HG03135 (cell line): ENCODE measurements around the gene POLR2F.
"Not testable (repeated sequence)": the region's sequence is repeated elsewhere in the genome, so short reads cannot be mapped to it uniquely, and the experiment has no call there.

Source experiments
- ATAC-seq: cut with Tn5 transposase; IDR thresholded peaks from one replicate; pipeline ENCODE4 v1.9.1; 2021; ENCODE audit warnings: mild to moderate bottlenecking, moderate library complexity; ENCODE audit not compliant: unreplicated experiment

POLR2F gene

GRCh38 chr22:37925330-37925729 is 28.2 kb upstream of the POLR2F start:
- ATAC-seq: no peak

GRCh38 chr22:37925767-37926166 is 27.7 kb upstream of the POLR2F start:
- ATAC-seq: no peak

GRCh38 chr22:37926358-37926757 is 27.1 kb upstream of the POLR2F start:
- ATAC-seq: no peak

- no peak for ATAC-seq
These were observed 26.5 kb upstream of the POLR2F start for GRCh38 chr22:37926771-37927636.

- no peak for ATAC-seq
These were observed 25.9 kb upstream of the POLR2F start for GRCh38 chr22:37927637-37927936.

GRCh38 chr22:37929390-37929789 is 24.1 kb upstream of the POLR2F start:
- no peak for ATAC-seq

GRCh38 chr22:37930270-37930951 is 23.1 kb upstream of the POLR2F start:
- no peak for ATAC-seq

GRCh38 chr22:37930952-37931440 is 22.5 kb upstream of the POLR2F start:
- ATAC-seq: no peak

- no peak for ATAC-seq
These were observed 21.6 kb upstream of the POLR2F start for GRCh38 chr22:37931893-37932389.

- ATAC-seq: no peak
These were observed 21.1 kb upstream of the POLR2F start for GRCh38 chr22:37932401-37932800.

- ATAC-seq: no peak
These were observed 20.5 kb upstream of the POLR2F start for GRCh38 chr22:37932821-37933578.

- no peak for ATAC-seq
These were observed 19.7 kb upstream of the POLR2F start for GRCh38 chr22:37933711-37934376.

- no peak for ATAC-seq
These were observed 12.7 kb upstream of the POLR2F start for GRCh38 chr22:37940698-37941376.

GRCh38 chr22:37942133-37942532 is 11.4 kb upstream of the POLR2F start:
- no peak for ATAC-seq

GRCh38 chr22:37943136-37943824 is 10.2 kb upstream of the POLR2F start:
- ATAC-seq: no peak

GRCh38 chr22:37943825-37944198 is 9.7 kb upstream of the POLR2F start:
- ATAC-seq: no peak

- ATAC-seq: not testable (repeated sequence)
These were observed 9.1 kb upstream of the POLR2F start for GRCh38 chr22:37944423-37944822.

- not testable (repeated sequence) for ATAC-seq
These were observed 6.2 kb upstream of the POLR2F start for GRCh38 chr22:37947142-37947795.

- no peak for ATAC-seq
These were observed 2.2 kb upstream of the POLR2F start for GRCh38 chr22:37951305-37951704.
